Measurements from ENCODE around the gene TMEM63A.
A peak's percentile ranks its signal among the peaks of the same experiment; 100 is the strongest.

Gene TMEM63A

GRCh38 chr1:225863167-225863566 is 19.0 kb downstream of the TMEM63A start:
- DNase-seq, result peak; percentile 22

GRCh38 chr1:225862581-225862950 is 19.6 kb downstream of the TMEM63A start:
- DNase-seq, result no peak

- DNase-seq, result no peak
These were observed 20.2 kb downstream of the TMEM63A start for GRCh38 chr1:225861834-225862580.

- no peak for DNase-seq
These were observed 21.2 kb downstream of the TMEM63A start for GRCh38 chr1:225860876-225861441.

GRCh38 chr1:225860107-225860506 is 22.1 kb downstream of the TMEM63A start:
- no peak for DNase-seq

- DNase-seq, result no peak
These were observed 23.0 kb downstream of the TMEM63A start for GRCh38 chr1:225859151-225859550.

GRCh38 chr1:225857256-225857655 is 24.9 kb downstream of the TMEM63A start:
- no peak for DNase-seq

- no peak for DNase-seq
These were observed 26.5 kb downstream of the TMEM63A start for GRCh38 chr1:225855503-225856300.

- DNase-seq, result no peak
These were observed 28.7 kb downstream of the TMEM63A start for GRCh38 chr1:225853441-225853840.

- DNase-seq, result no peak
These were observed 29.6 kb downstream of the TMEM63A start for GRCh38 chr1:225852413-225853124.

GRCh38 chr1:225851805-225852204 is 30.4 kb downstream of the TMEM63A start:
- DNase-seq, result no peak

GRCh38 chr1:225850370-225850769 is 31.8 kb downstream of the TMEM63A start:
- DNase-seq, result no peak

- DNase-seq, result no peak
These were observed 32.3 kb downstream of the TMEM63A start for GRCh38 chr1:225849925-225850324.

- peak; percentile 35 for DNase-seq
These were observed 33.9 kb downstream of the TMEM63A start for GRCh38 chr1:225848030-225848955.

GRCh38 chr1:225847610-225848009 is 34.6 kb downstream of the TMEM63A start:
- peak; percentile 87 for DNase-seq

GRCh38 chr1:225846331-225847310 is 35.6 kb downstream of the TMEM63A start:
- no peak for DNase-seq

- DNase-seq, result peak; percentile 91
These were observed 36.5 kb downstream of the TMEM63A start for GRCh38 chr1:225845571-225846259.

- DNase-seq, result no peak
These were observed 37.1 kb downstream of the TMEM63A start for GRCh38 chr1:225845097-225845496.

GRCh38 chr1:225844236-225845061 is 37.7 kb downstream of the TMEM63A start:
- no peak for DNase-seq

All from NCI-H69 (cell line).